ENCODE measurements around the gene BARX1. TPM values are rescaled to one million over a fixed set of nuclear protein-coding genes. Genes with fewer than 3 reads are reported as not detected.

Gene BARX1
- total and polyA plus RNA-seq, 2 donors, result 0.14 to 0.55 TPM

DNA sequence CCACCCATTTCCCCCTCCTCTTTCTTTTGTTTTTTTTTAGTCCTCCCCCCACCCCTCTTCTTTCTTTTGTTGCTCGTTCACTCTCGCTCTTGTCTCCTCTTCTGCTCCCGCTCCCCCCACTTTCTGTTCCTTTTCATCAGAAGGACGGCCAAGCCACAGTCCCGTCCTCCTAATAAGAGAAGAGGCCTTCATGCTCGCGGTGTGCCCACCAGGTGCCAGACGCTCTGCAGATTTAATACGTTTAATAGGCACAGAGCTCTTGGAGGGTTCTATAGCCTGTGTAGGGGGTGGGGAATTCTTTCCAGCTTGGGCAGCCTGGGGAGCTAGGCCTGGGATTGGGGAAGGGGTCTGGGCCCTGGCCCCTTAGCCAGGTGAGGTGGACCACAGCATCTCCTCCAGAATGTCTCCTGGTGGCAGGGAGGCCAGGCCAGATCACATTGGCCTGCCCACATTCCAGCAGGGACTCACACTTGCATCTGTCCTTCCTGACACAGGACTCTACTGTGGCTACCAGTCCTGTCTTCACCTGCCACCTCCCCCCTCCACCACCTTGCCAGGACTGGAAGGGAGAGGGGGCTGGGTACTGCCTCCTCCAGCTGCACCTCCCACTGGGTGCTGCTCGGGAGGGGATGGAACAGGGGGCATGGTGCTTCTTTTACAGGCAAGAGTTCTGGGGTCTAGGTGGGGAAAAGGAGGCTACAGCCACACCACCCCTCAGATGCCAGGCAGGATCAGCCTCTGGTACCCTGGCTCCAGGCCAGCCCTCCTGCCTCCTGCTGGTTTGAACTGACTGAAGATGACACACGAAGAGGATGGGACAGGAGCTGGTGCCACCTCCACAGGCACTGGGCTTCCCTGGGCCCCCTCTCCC is 6.1 kb upstream of the BARX1 start:
- 22% methylated on average over 11 of the region's 11 CpGs for WGBS
- peaks cover 65 to 83% of the 10 kb centered on the region in 2 donors for H3K27me3 ChIP-seq (ENCODE audit: control insufficient read depth in 2 of 2, insufficient read depth in 1 of 2, low read length in 1 of 2)
- no peak overlapping the region for H3K4me3 ChIP-seq (ENCODE audit: low read length in 2 of 2)
- no peaks in the 10 kb centered on the region for H3K36me3 ChIP-seq (ENCODE audit: control insufficient read depth in 2 of 2, insufficient read depth in 2 of 2, low read length in 1 of 2)
- no peak overlapping the region for H3K27ac ChIP-seq (ENCODE audit: low read depth in 1 of 2, low read length in 1 of 2)
- H3K4me1 ChIP-seq (ENCODE audit: control insufficient read depth in 2 of 2, insufficient read depth in 2 of 2, low read length in 2 of 2), result peaks cover 0 to 9% of the 10 kb centered on the region in 2 donors
- H3K9me3 ChIP-seq (ENCODE audit: control insufficient read depth in 2 of 2, insufficient read depth in 1 of 2, low read length in 1 of 2), result peaks cover 2 to 4% of the 10 kb centered on the region in 2 donors
- no peak for DNase-seq (ENCODE audit: low read depth in 6 of 9, low spot score in 9 of 9)

GRCh38 chr9:93960221-93960970 is 5.2 kb upstream of the BARX1 start:
- 8% methylated on average over 63 of the region's 63 CpGs for WGBS
- no peak overlapping the region for H3K4me3 ChIP-seq (ENCODE audit: low read length in 2 of 2)
- peaks cover 73 to 86% of the 10 kb centered on the region in 2 donors for H3K27me3 ChIP-seq (ENCODE audit: control insufficient read depth in 2 of 2, insufficient read depth in 1 of 2, low read length in 1 of 2)
- peaks cover 2 to 4% of the 10 kb centered on the region in 2 donors for H3K9me3 ChIP-seq (ENCODE audit: control insufficient read depth in 2 of 2, insufficient read depth in 1 of 2, low read length in 1 of 2)
- no peaks in the 10 kb centered on the region for H3K36me3 ChIP-seq (ENCODE audit: control insufficient read depth in 2 of 2, insufficient read depth in 2 of 2, low read length in 1 of 2)
- no peak for DNase-seq (ENCODE audit: low read depth in 6 of 9, low spot score in 9 of 9)
- peaks cover 0 to 14% of the 10 kb centered on the region in 2 donors for H3K4me1 ChIP-seq (ENCODE audit: control insufficient read depth in 2 of 2, insufficient read depth in 2 of 2, low read length in 2 of 2)
- no peak overlapping the region for H3K27ac ChIP-seq (ENCODE audit: low read depth in 1 of 2, low read length in 1 of 2)

DNA sequence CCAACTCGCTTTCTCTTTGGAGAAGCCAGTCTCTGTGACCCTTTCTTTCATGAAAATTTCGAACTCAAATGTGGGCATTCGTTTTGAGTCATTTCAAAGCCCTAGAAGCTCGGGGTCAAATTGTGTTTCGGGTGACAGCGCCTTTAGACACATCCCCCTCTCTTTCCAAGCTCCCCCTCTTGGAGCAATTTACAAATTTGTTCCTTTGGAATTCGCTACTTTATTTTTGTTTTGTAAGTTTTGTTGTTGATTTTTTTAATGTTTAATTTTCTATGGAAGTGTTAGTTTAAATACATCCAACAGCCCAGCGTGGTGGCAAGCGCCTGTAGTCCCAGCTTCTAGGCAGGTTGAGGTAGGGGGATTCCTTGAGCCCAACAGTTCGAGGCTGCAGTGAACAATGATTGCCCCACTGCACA is 4.6 kb upstream of the BARX1 start:
- Histone ChIP-seq H3K27me3 (ENCODE audit: control insufficient read depth in 2 of 2, insufficient read depth in 1 of 2, low read length in 1 of 2) (peaks cover 79 to 87% of the 10 kb centered on the region in 2 donors), H3K4me3 (ENCODE audit: low read length in 2 of 2) (no peak overlapping the region), H3K4me1 (ENCODE audit: control insufficient read depth in 2 of 2, insufficient read depth in 2 of 2, low read length in 2 of 2) (peaks cover 0 to 15% of the 10 kb centered on the region in 2 donors), H3K36me3 (ENCODE audit: control insufficient read depth in 2 of 2, insufficient read depth in 2 of 2, low read length in 1 of 2) (no peaks in the 10 kb centered on the region), H3K27ac (ENCODE audit: low read depth in 1 of 2, low read length in 1 of 2) (no peak overlapping the region), H3K9me3 (ENCODE audit: control insufficient read depth in 2 of 2, insufficient read depth in 1 of 2, low read length in 1 of 2) (peaks cover 2 to 4% of the 10 kb centered on the region in 2 donors)
- 14% methylated on average over 10 of the region's 10 CpGs for WGBS
- no peak for DNase-seq (ENCODE audit: low read depth in 6 of 9, low spot score in 9 of 9)

DNA sequence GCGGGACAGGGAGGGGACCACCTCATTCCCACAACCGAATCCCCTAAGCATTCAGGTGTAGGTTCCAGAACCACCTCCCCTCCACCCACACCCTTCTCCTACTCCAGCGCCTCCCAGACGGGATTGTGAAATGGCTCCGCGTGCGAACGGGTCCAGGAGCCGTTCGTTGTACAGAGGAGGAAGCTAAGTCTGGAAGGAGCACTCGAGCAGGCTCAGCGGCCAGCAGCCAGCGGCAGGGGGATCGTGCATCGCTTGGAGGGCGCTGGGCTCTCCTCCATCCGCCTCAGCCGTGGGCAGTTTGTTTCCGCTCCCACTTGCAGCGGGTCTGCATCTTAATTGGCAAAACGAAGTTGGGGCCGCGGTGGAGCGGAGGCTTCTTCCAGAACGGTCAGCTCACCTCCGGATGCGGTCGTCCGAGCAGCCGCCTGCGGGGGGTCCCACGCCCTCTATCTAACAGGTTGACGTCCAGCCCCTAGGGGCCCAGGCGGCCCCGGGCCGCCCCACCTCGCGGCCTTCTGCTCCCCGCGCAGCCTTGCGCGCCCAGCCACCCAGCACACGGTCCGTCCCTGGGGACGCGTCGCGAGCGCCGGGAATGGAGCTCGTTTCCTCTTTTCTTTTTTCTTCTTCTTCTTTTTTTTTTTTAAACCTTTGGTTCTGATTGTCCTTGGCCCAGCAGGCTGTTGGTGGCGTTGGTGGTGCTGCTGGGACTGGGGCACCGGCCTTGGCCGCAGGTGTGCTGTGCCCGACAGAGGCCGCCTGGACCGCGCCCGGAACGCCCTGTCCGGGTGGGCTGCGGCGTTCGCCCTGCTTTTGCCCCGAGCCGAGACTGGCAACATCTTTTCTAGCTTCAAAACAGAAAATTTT is 3.9 kb upstream of the BARX1 start:
- peaks cover 2 to 4% of the 10 kb centered on the region in 2 donors for H3K9me3 ChIP-seq (ENCODE audit: control insufficient read depth in 2 of 2, insufficient read depth in 1 of 2, low read length in 1 of 2)
- no peak overlapping the region for H3K4me3 ChIP-seq (ENCODE audit: low read length in 2 of 2)
- no peak overlapping the region for H3K27ac ChIP-seq (ENCODE audit: low read depth in 1 of 2, low read length in 1 of 2)
- peaks cover 86 to 87% of the 10 kb centered on the region in 2 donors for H3K27me3 ChIP-seq (ENCODE audit: control insufficient read depth in 2 of 2, insufficient read depth in 1 of 2, low read length in 1 of 2)
- H3K36me3 ChIP-seq (ENCODE audit: control insufficient read depth in 2 of 2, insufficient read depth in 2 of 2, low read length in 1 of 2), result no peaks in the 10 kb centered on the region
- 4% methylated on average over 66 of the region's 66 CpGs for WGBS
- DNase-seq (ENCODE audit: low read depth in 6 of 9, low spot score in 9 of 9), result no peak
- H3K4me1 ChIP-seq (ENCODE audit: control insufficient read depth in 2 of 2, insufficient read depth in 2 of 2, low read length in 2 of 2), result peaks cover 0 to 15% of the 10 kb centered on the region in 2 donors

- H3K9me3 ChIP-seq (ENCODE audit: control insufficient read depth in 2 of 2, insufficient read depth in 1 of 2, low read length in 1 of 2), result peaks cover 2 to 4% of the 10 kb centered on the region in 2 donors
- 11% methylated on average over 49 of the region's 49 CpGs for WGBS
- no peaks in the 10 kb centered on the region for H3K36me3 ChIP-seq (ENCODE audit: control insufficient read depth in 2 of 2, insufficient read depth in 2 of 2, low read length in 1 of 2)
- H3K27me3 ChIP-seq (ENCODE audit: control insufficient read depth in 2 of 2, insufficient read depth in 1 of 2, low read length in 1 of 2), result peaks cover 91 to 94% of the 10 kb centered on the region in 2 donors
- peaks cover 0 to 15% of the 10 kb centered on the region in 2 donors for H3K4me1 ChIP-seq (ENCODE audit: control insufficient read depth in 2 of 2, insufficient read depth in 2 of 2, low read length in 2 of 2)
- H3K27ac ChIP-seq (ENCODE audit: low read depth in 1 of 2, low read length in 1 of 2), result no peak overlapping the region
- no peak overlapping the region for H3K4me3 ChIP-seq (ENCODE audit: low read length in 2 of 2)
- DNase-seq (ENCODE audit: low read depth in 6 of 9, low spot score in 9 of 9), result no peak
Measured at GRCh38 chr9:93958121-93958818, 3.1 kb upstream of the BARX1 start.

- no peak overlapping the region for H3K27ac ChIP-seq (ENCODE audit: low read depth in 1 of 2, low read length in 1 of 2)
- H3K27me3 ChIP-seq (ENCODE audit: control insufficient read depth in 2 of 2, insufficient read depth in 1 of 2, low read length in 1 of 2), result peaks cover 95 to 99% of the 10 kb centered on the region in 2 donors
- H3K4me3 ChIP-seq (ENCODE audit: low read length in 2 of 2), result no peak overlapping the region
- peaks cover 2 to 4% of the 10 kb centered on the region in 2 donors for H3K9me3 ChIP-seq (ENCODE audit: control insufficient read depth in 2 of 2, insufficient read depth in 1 of 2, low read length in 1 of 2)
- DNase-seq (ENCODE audit: low read depth in 6 of 9, low spot score in 9 of 9), result no peak
- H3K4me1 ChIP-seq (ENCODE audit: control insufficient read depth in 2 of 2, insufficient read depth in 2 of 2, low read length in 2 of 2), result peaks cover 0 to 16% of the 10 kb centered on the region in 2 donors
- H3K36me3 ChIP-seq (ENCODE audit: control insufficient read depth in 2 of 2, insufficient read depth in 2 of 2, low read length in 1 of 2), result no peaks in the 10 kb centered on the region
- WGBS, result 25% methylated on average over 12 of the region's 12 CpGs
Measured at GRCh38 chr9:93955981-93956784, 1.0 kb upstream of the BARX1 start.

- DNase-seq (ENCODE audit: low read depth in 6 of 9, low spot score in 9 of 9), result no peak
Measured at GRCh38 chr9:93954434-93955061, 607 bp downstream of the BARX1 start.

More at GRCh38 chr9:93954434-93955061, 607 bp downstream of the BARX1 start:
- peak overlapping the region in 1 of 2 donors; percentile 14 for H3K4me3 ChIP-seq (ENCODE audit: low read length in 2 of 2)
- 5% methylated on average over 67 of the region's 67 CpGs for WGBS
- no peaks in the 10 kb centered on the region for H3K36me3 ChIP-seq (ENCODE audit: control insufficient read depth in 2 of 2, insufficient read depth in 2 of 2, low read length in 1 of 2)
- H3K27me3 ChIP-seq (ENCODE audit: control insufficient read depth in 2 of 2, insufficient read depth in 1 of 2, low read length in 1 of 2), result peaks cover 95 to 96% of the 10 kb centered on the region in 2 donors
- no peak overlapping the region for H3K27ac ChIP-seq (ENCODE audit: low read depth in 1 of 2, low read length in 1 of 2)
- peaks cover 2 to 4% of the 10 kb centered on the region in 2 donors for H3K9me3 ChIP-seq (ENCODE audit: control insufficient read depth in 2 of 2, insufficient read depth in 1 of 2, low read length in 1 of 2)
- H3K4me1 ChIP-seq (ENCODE audit: control insufficient read depth in 2 of 2, insufficient read depth in 2 of 2, low read length in 2 of 2), result peaks cover 0 to 12% of the 10 kb centered on the region in 2 donors

Data from thymus (tissue), 11 donors.